ENCODE results near the gene ALB. TPM values are rescaled to one million over a fixed set of nuclear protein-coding genes. Genes with fewer than 3 reads are reported as not detected.

ALB gene
- total RNA-seq, 4 donors from 2014 or later, result 0.25 TPM; not detected in 3

DNA sequence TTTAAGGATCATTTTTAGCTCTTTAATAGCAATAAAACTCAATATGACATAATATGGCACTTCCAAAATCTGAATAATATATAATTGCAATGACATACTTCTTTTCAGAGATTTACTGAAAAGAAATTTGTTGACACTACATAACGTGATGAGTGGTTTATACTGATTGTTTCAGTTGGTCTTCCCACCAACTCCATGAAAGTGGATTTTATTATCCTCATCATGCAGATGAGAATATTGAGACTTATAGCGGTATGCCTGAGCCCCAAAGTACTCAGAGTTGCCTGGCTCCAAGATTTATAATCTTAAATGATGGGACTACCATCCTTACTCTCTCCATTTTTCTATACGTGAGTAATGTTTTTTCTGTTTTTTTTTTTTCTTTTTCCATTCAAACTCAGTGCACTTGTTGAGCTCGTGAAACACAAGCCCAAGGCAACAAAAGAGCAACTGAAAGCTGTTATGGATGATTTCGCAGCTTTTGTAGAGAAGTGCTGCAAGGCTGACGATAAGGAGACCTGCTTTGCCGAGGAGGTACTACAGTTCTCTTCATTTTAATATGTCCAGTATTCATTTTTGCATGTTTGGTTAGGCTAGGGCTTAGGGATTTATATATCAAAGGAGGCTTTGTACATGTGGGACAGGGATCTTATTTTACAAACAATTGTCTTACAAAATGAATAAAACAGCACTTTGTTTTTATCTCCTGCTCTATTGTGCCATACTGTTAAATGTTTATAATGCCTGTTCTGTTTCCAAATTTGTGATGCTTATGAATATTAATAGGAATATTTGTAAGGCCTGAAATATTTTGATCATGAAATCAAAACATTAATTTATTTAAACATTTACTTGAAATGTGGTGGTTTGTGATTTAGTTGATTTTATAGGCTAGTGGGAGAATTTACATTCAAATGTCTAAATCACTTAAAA is 15.3 kb downstream of the ALB start:
- no peak overlapping the region for H3K4me3 ChIP-seq (ENCODE audit: low read depth, poor library complexity, severe bottlenecking)
- no peak for DNase-seq (ENCODE audit: low spot score in 2 of 2)
- intact Hi-C loops (cut with DNase I; ENCODE audit: low total_unique reads), result no loop called here
- TF ChIP-seq, protein P1, sequence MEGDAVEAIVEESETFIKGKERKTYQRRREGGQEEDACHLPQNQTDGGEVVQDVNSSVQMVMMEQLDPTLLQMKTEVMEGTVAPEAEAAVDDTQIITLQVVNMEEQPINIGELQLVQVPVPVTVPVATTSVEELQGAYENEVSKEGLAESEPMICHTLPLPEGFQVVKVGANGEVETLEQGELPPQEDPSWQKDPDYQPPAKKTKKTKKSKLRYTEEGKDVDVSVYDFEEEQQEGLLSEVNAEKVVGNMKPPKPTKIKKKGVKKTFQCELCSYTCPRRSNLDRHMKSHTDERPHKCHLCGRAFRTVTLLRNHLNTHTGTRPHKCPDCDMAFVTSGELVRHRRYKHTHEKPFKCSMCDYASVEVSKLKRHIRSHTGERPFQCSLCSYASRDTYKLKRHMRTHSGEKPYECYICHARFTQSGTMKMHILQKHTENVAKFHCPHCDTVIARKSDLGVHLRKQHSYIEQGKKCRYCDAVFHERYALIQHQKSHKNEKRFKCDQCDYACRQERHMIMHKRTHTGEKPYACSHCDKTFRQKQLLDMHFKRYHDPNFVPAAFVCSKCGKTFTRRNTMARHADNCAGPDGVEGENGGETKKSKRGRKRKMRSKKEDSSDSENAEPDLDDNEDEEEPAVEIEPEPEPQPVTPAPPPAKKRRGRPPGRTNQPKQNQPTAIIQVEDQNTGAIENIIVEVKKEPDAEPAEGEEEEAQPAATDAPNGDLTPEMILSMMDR (IDR thresholded peaks at IDR 0.05), result no peak
- TF ChIP-seq POLR2A (IDR thresholded peaks at IDR 0.05), result no peak
- WGBS, 2 donors, result 74 to 77% methylated on average over 7 of the region's 7 CpGs

DNA sequence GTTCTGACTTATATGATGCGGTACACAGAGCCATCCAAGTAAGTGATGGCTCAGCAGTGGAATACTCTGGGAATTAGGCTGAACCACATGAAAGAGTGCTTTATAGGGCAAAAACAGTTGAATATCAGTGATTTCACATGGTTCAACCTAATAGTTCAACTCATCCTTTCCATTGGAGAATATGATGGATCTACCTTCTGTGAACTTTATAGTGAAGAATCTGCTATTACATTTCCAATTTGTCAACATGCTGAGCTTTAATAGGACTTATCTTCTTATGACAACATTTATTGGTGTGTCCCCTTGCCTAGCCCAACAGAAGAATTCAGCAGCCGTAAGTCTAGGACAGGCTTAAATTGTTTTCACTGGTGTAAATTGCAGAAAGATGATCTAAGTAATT is 16.5 kb downstream of the ALB start:
- TF ChIP-seq POLR2A (IDR thresholded peaks at IDR 0.05), result no peak
- TF ChIP-seq, protein P1 (IDR thresholded peaks at IDR 0.05), result no peak
- intact Hi-C loops (cut with DNase I; ENCODE audit: low total_unique reads), result no loop called here
- WGBS, 2 donors, result 83 to 84% methylated on average over 2 of the region's 2 CpGs
- no peak overlapping the region for H3K4me3 ChIP-seq (ENCODE audit: low read depth, poor library complexity, severe bottlenecking)
- DNase-seq (ENCODE audit: low spot score in 2 of 2), result no peak

DNA sequence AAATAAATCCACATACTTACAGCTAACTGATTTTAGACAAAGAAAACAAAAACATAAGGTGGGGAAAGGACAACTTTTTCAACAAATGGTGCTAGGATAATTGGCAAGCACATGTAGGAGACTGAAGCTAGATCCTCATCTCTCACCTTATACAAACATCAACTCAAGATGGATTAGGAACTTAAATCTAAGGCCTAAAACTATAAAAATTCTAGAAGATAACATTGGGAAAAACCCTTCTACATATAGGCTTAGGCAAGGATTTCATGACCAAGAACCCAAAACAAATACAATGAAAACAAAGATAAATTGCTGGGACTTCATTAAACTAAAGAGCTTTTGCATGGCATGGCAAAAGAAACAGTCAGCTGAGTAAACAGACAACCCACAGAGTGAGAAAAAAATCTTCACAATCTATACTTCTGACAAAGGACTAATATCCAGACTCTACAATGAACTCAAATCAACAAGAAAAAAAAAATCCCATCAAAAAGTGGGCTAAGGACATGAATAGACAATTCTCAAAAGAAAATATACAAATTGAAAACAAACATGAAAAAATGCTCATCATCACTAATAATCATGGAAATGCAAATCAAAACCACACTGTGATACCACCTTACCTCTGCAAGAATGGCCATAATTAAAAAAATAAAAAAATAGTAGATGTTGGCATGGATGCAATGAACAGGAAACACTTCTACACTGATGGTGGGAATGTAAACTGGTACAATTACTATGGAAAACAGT is 17.8 kb downstream of the ALB start:
- no peak overlapping the region for H3K4me3 ChIP-seq (ENCODE audit: low read depth, poor library complexity, severe bottlenecking)
- intact Hi-C loops (cut with DNase I; ENCODE audit: low total_unique reads), result no loop called here
- TF ChIP-seq POLR2A (IDR thresholded peaks at IDR 0.05), result no peak
- TF ChIP-seq, protein P1 (IDR thresholded peaks at IDR 0.05), result no peak
- DNase-seq (ENCODE audit: low spot score in 2 of 2), result no peak

DNA sequence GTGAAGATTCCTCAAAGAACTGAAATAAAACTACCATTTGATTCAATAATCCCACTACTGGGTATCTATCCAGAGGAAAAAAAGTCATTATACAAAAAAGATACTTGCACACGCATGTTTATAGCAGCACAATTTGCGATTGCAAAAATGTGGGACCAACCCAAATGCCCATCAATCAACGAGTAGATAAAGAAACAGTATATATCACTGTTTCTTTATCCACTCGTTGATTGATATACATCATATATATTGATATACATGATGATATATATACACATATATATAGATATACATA is 18.3 kb downstream of the ALB start:
- no peak for TF ChIP-seq POLR2A (IDR thresholded peaks at IDR 0.05)
- TF ChIP-seq, protein P1 (IDR thresholded peaks at IDR 0.05), result no peak
- WGBS, 2 donors, result 71 to 79% methylated on average over 4 of the region's 4 CpGs
- intact Hi-C loops (cut with DNase I; ENCODE audit: low total_unique reads), result no loop called here

DNA sequence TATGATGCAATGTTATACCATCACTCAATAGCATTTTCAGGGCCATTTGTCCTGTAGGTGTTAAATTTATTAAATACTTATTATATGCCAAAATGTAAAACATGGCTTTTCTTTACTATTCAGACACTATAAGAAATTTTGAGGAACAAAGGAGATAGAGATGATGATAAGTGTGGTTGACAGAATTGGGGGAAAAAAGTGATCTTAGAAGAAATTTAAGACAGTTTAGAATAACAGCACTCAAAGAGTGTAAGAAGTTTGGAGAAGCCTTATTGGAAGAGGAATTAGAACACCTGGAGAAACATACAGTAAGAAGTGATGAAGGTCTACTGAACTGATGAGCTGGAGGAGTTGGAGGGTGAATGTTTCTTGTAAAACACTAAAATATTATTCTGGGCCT is 19.1 kb downstream of the ALB start:
- H3K4me3 ChIP-seq (ENCODE audit: low read depth, poor library complexity, severe bottlenecking), result no peak overlapping the region
- no peak for DNase-seq (ENCODE audit: low spot score in 2 of 2)
- intact Hi-C loops (cut with DNase I; ENCODE audit: low total_unique reads), result no loop called here
- TF ChIP-seq, protein P1 (IDR thresholded peaks at IDR 0.05), result no peak
- TF ChIP-seq POLR2A (IDR thresholded peaks at IDR 0.05), result no peak

More for the DNA sequence above, 18.3 kb downstream of the ALB start:
- no peak for DNase-seq (ENCODE audit: low spot score in 2 of 2)
- H3K4me3 ChIP-seq (ENCODE audit: low read depth, poor library complexity, severe bottlenecking), result no peak overlapping the region
